Measurements from ENCODE around the gene CACNA1C. TPM values are rescaled to one million over a fixed set of nuclear protein-coding genes. Genes with fewer than 3 reads are reported as not detected.
A peak's percentile ranks its signal among the peaks of the same experiment; 100 is the strongest.

The CACNA1C gene
- polyA plus RNA-seq, 4 donors, result 0.67 to 2.5 (median 2.0) TPM

- Histone ChIP-seq H3K9me3 (ENCODE audit: control insufficient read depth in 2 of 2, insufficient read depth in 1 of 2, low read depth in 1 of 2, low read length in 1 of 2) (no peaks in the 10 kb centered on the region), H3K4me3 (ENCODE audit: low read depth in 1 of 3, low read length in 3 of 3) (no peak overlapping the region), H3K36me3 (ENCODE audit: control insufficient read depth in 3 of 3, insufficient read depth in 2 of 3, low read depth in 1 of 3, low read length in 3 of 3) (no peaks in the 10 kb centered on the region), H3K27me3 (ENCODE audit: control insufficient read depth in 3 of 3, insufficient read depth in 3 of 3, low read length in 3 of 3) (peaks cover 0 to 46% (median 8%) of the 10 kb centered on the region in 3 donors), H3K4me1 (ENCODE audit: control insufficient read depth in 3 of 3, insufficient read depth in 2 of 3, low read depth in 1 of 3, low read length in 2 of 3) (no peaks in the 10 kb centered on the region), H3K27ac (ENCODE audit: low read depth in 1 of 3, low read length in 2 of 3) (no peak overlapping the region)
- FAIRE-seq (no peak), DNase-seq (no peak)
- WGBS, 3 donors, result 61 to 78% (median 75%) methylated on average over 8 of the region's 8 CpGs
These were observed 5.1 kb downstream of the CACNA1C start for GRCh38 chr12:2057795-2058408.

GRCh38 chr12:2058837-2059236 lies 6.0 kb downstream of the CACNA1C start:
- Histone ChIP-seq H3K4me1 (ENCODE audit: control insufficient read depth in 3 of 3, insufficient read depth in 2 of 3, low read depth in 1 of 3, low read length in 2 of 3) (no peaks in the 10 kb centered on the region), H3K27ac (ENCODE audit: low read depth in 1 of 3, low read length in 2 of 3) (no peak overlapping the region), H3K27me3 (ENCODE audit: control insufficient read depth in 3 of 3, insufficient read depth in 3 of 3, low read length in 3 of 3) (peaks cover 0 to 41% (median 5%) of the 10 kb centered on the region in 3 donors), H3K4me3 (ENCODE audit: low read depth in 1 of 3, low read length in 3 of 3) (no peak overlapping the region), H3K9me3 (ENCODE audit: control insufficient read depth in 2 of 2, insufficient read depth in 1 of 2, low read depth in 1 of 2, low read length in 1 of 2) (no peaks in the 10 kb centered on the region), H3K36me3 (ENCODE audit: control insufficient read depth in 3 of 3, insufficient read depth in 2 of 3, low read depth in 1 of 3, low read length in 3 of 3) (no peaks in the 10 kb centered on the region)
- DNase-seq, result no peak
- 82 to 91% (median 89%) methylated on average over 6 of the region's 6 CpGs for WGBS, 3 donors
- no peak for FAIRE-seq

GRCh38 chr12:2061402-2061801 lies 8.6 kb downstream of the CACNA1C start:
- H3K9me3 ChIP-seq (ENCODE audit: control insufficient read depth in 2 of 2, insufficient read depth in 1 of 2, low read depth in 1 of 2, low read length in 1 of 2), result no peaks in the 10 kb centered on the region
- no peak overlapping the region for H3K4me3 ChIP-seq (ENCODE audit: low read depth in 1 of 3, low read length in 3 of 3)
- H3K4me1 ChIP-seq (ENCODE audit: control insufficient read depth in 3 of 3, insufficient read depth in 2 of 3, low read depth in 1 of 3, low read length in 2 of 3), result no peaks in the 10 kb centered on the region
- H3K36me3 ChIP-seq (ENCODE audit: control insufficient read depth in 3 of 3, insufficient read depth in 2 of 3, low read depth in 1 of 3, low read length in 3 of 3), result no peaks in the 10 kb centered on the region
- peaks cover 0 to 21% (median under 1%) of the 10 kb centered on the region in 3 donors for H3K27me3 ChIP-seq (ENCODE audit: control insufficient read depth in 3 of 3, insufficient read depth in 3 of 3, low read length in 3 of 3)
- no peak for DNase-seq
- no peak for FAIRE-seq
- 84 to 94% (median 89%) methylated on average over 6 of the region's 6 CpGs for WGBS, 3 donors
- no peak overlapping the region for H3K27ac ChIP-seq (ENCODE audit: low read depth in 1 of 3, low read length in 2 of 3)

- H3K27ac ChIP-seq (ENCODE audit: low read depth in 1 of 3, low read length in 2 of 3), result peak overlapping the region in 1 of 3 donors; percentile 62
- no peak overlapping the region for H3K4me3 ChIP-seq (ENCODE audit: low read depth in 1 of 3, low read length in 3 of 3)
- H3K4me1 ChIP-seq (ENCODE audit: control insufficient read depth in 3 of 3, insufficient read depth in 2 of 3, low read depth in 1 of 3, low read length in 2 of 3), result no peaks in the 10 kb centered on the region
- H3K9me3 ChIP-seq (ENCODE audit: control insufficient read depth in 2 of 2, insufficient read depth in 1 of 2, low read depth in 1 of 2, low read length in 1 of 2), result peaks cover 0 to 3% of the 10 kb centered on the region in 2 donors
- WGBS, 3 donors, result 10 to 31% (median 11%) methylated on average over 5 of the region's 5 CpGs
- FAIRE-seq (no peak), DNase-seq (peak in 1 of 2 donors; percentile 24)
- H3K36me3 ChIP-seq (ENCODE audit: control insufficient read depth in 3 of 3, insufficient read depth in 2 of 3, low read depth in 1 of 3, low read length in 3 of 3), result no peaks in the 10 kb centered on the region
- H3K27me3 ChIP-seq (ENCODE audit: control insufficient read depth in 3 of 3, insufficient read depth in 3 of 3, low read length in 3 of 3), result peaks cover 0 to 8% (median 2%) of the 10 kb centered on the region in 3 donors
These were observed 11.3 kb downstream of the CACNA1C start for GRCh38 chr12:2064071-2064507.

- DNase-seq (no peak), FAIRE-seq (no peak)
- peaks cover 0 to 8% (median 6%) of the 10 kb centered on the region in 3 donors for H3K27me3 ChIP-seq (ENCODE audit: control insufficient read depth in 3 of 3, insufficient read depth in 3 of 3, low read length in 3 of 3)
- 94 to 96% (median 94%) methylated on average over 6 of the region's 6 CpGs for WGBS, 3 donors
- no peaks in the 10 kb centered on the region for H3K4me1 ChIP-seq (ENCODE audit: control insufficient read depth in 3 of 3, insufficient read depth in 2 of 3, low read depth in 1 of 3, low read length in 2 of 3)
- H3K36me3 ChIP-seq (ENCODE audit: control insufficient read depth in 3 of 3, insufficient read depth in 2 of 3, low read depth in 1 of 3, low read length in 3 of 3), result no peaks in the 10 kb centered on the region
- H3K27ac ChIP-seq (ENCODE audit: low read depth in 1 of 3, low read length in 2 of 3), result no peak overlapping the region
- no peak overlapping the region for H3K4me3 ChIP-seq (ENCODE audit: low read depth in 1 of 3, low read length in 3 of 3)
- peaks cover 0 to 16% of the 10 kb centered on the region in 2 donors for H3K9me3 ChIP-seq (ENCODE audit: control insufficient read depth in 2 of 2, insufficient read depth in 1 of 2, low read depth in 1 of 2, low read length in 1 of 2)
These were observed 15.9 kb downstream of the CACNA1C start for GRCh38 chr12:2068653-2069052.

- DNase-seq, result no peak
- WGBS, 3 donors, result 86 to 95% (median 89%) methylated on average over 2 of the region's 2 CpGs
These were observed 17.8 kb downstream of the CACNA1C start for GRCh38 chr12:2070440-2071045.

GRCh38 chr12:2074792-2075191 lies 22.0 kb downstream of the CACNA1C start:
- no peak overlapping the region for H3K27ac ChIP-seq (ENCODE audit: low read depth in 1 of 3, low read length in 2 of 3)
- no peak overlapping the region for H3K4me3 ChIP-seq (ENCODE audit: low read depth in 1 of 3, low read length in 3 of 3)
- peaks cover 0 to 4% (median 0%) of the 10 kb centered on the region in 3 donors for H3K27me3 ChIP-seq (ENCODE audit: control insufficient read depth in 3 of 3, insufficient read depth in 3 of 3, low read length in 3 of 3)
- FAIRE-seq (no peak), DNase-seq (no peak)
- 72 to 89% (median 73%) methylated on average over 4 of the region's 4 CpGs for WGBS, 3 donors
- no peaks in the 10 kb centered on the region for H3K4me1 ChIP-seq (ENCODE audit: control insufficient read depth in 3 of 3, insufficient read depth in 2 of 3, low read depth in 1 of 3, low read length in 2 of 3)
- H3K9me3 ChIP-seq (ENCODE audit: control insufficient read depth in 2 of 2, insufficient read depth in 1 of 2, low read depth in 1 of 2, low read length in 1 of 2), result peaks cover 0 to 8% of the 10 kb centered on the region in 2 donors
- no peaks in the 10 kb centered on the region for H3K36me3 ChIP-seq (ENCODE audit: control insufficient read depth in 3 of 3, insufficient read depth in 2 of 3, low read depth in 1 of 3, low read length in 3 of 3)

More at GRCh38 chr12:2070440-2071045, 17.8 kb downstream of the CACNA1C start:
- Histone ChIP-seq H3K4me3 (ENCODE audit: low read depth in 1 of 3, low read length in 3 of 3) (no peak overlapping the region), H3K9me3 (ENCODE audit: control insufficient read depth in 2 of 2, insufficient read depth in 1 of 2, low read depth in 1 of 2, low read length in 1 of 2) (peaks cover 0 to 16% of the 10 kb centered on the region in 2 donors), H3K27ac (ENCODE audit: low read depth in 1 of 3, low read length in 2 of 3) (no peak overlapping the region), H3K36me3 (ENCODE audit: control insufficient read depth in 3 of 3, insufficient read depth in 2 of 3, low read depth in 1 of 3, low read length in 3 of 3) (no peaks in the 10 kb centered on the region), H3K27me3 (ENCODE audit: control insufficient read depth in 3 of 3, insufficient read depth in 3 of 3, low read length in 3 of 3) (peaks cover 0 to 8% (median 6%) of the 10 kb centered on the region in 3 donors), H3K4me1 (ENCODE audit: control insufficient read depth in 3 of 3, insufficient read depth in 2 of 3, low read depth in 1 of 3, low read length in 2 of 3) (no peaks in the 10 kb centered on the region)
- no peak for FAIRE-seq

GRCh38 chr12:2075508-2076195 lies 22.9 kb downstream of the CACNA1C start:
- peaks cover 0 to 7% of the 10 kb centered on the region in 2 donors for H3K9me3 ChIP-seq (ENCODE audit: control insufficient read depth in 2 of 2, insufficient read depth in 1 of 2, low read depth in 1 of 2, low read length in 1 of 2)
- no peaks in the 10 kb centered on the region for H3K4me1 ChIP-seq (ENCODE audit: control insufficient read depth in 3 of 3, insufficient read depth in 2 of 3, low read depth in 1 of 3, low read length in 2 of 3)
- H3K4me3 ChIP-seq (ENCODE audit: low read depth in 1 of 3, low read length in 3 of 3), result no peak overlapping the region
- WGBS, 3 donors, result 69 to 78% (median 74%) methylated on average over 9 of the region's 9 CpGs
- H3K27ac ChIP-seq (ENCODE audit: low read depth in 1 of 3, low read length in 2 of 3), result peak overlapping the region in 1 of 3 donors; percentile 9
- DNase-seq (no peak), FAIRE-seq (no peak)
- H3K27me3 ChIP-seq (ENCODE audit: control insufficient read depth in 3 of 3, insufficient read depth in 3 of 3, low read length in 3 of 3), result peaks cover 0 to 4% (median 0%) of the 10 kb centered on the region in 3 donors
- no peaks in the 10 kb centered on the region for H3K36me3 ChIP-seq (ENCODE audit: control insufficient read depth in 3 of 3, insufficient read depth in 2 of 3, low read depth in 1 of 3, low read length in 3 of 3)
